ENCODE results near the gene LRRK2. TPM values are rescaled to one million over a fixed set of nuclear protein-coding genes. Genes with fewer than 3 reads are reported as not detected.
"Not testable (repeated sequence)": the region's sequence is repeated elsewhere in the genome, so short reads cannot be mapped to it uniquely, and the experiment has no call there.

The LRRK2 gene
- total RNA-seq, 1 donor from 2014 or later = 0.52 TPM

GRCh38 chr12:40240779-40241178, 16.0 kb downstream of the LRRK2 start:
- DNase-seq (ENCODE audit: low read depth) = no peak
- TF ChIP-seq, protein P1, sequence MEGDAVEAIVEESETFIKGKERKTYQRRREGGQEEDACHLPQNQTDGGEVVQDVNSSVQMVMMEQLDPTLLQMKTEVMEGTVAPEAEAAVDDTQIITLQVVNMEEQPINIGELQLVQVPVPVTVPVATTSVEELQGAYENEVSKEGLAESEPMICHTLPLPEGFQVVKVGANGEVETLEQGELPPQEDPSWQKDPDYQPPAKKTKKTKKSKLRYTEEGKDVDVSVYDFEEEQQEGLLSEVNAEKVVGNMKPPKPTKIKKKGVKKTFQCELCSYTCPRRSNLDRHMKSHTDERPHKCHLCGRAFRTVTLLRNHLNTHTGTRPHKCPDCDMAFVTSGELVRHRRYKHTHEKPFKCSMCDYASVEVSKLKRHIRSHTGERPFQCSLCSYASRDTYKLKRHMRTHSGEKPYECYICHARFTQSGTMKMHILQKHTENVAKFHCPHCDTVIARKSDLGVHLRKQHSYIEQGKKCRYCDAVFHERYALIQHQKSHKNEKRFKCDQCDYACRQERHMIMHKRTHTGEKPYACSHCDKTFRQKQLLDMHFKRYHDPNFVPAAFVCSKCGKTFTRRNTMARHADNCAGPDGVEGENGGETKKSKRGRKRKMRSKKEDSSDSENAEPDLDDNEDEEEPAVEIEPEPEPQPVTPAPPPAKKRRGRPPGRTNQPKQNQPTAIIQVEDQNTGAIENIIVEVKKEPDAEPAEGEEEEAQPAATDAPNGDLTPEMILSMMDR (conservative IDR thresholded peaks at IDR 0.05; ENCODE audit: low read depth, low read length) = no peak
- H3K4me3 ChIP-seq (ENCODE audit: low read depth, low read length) = no peak overlapping the region

DNA sequence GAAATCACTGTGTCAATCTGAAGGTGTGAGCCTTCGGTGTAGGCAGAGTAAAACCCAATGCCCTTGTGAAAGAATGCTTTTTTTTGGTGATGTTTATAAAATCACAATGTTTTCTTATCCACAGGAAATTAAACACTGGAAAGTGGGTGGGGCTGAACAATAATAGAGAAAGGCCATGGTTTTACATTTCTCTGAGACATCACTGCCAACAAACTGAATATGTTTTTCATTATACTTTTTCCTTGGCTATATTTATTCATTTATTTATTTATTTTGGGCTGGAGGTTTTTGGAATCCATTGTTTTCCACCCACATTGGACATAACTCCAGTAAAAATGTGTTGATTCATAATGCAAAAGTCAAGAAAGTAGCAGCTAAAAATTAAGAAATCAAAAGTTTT, 16.9 kb downstream of the LRRK2 start:
- DNase-seq (ENCODE audit: low read depth) = no peak
- TF ChIP-seq, protein P1 (conservative IDR thresholded peaks at IDR 0.05; ENCODE audit: low read depth, low read length) = no peak
- no peak overlapping the region for H3K4me3 ChIP-seq (ENCODE audit: low read depth, low read length)

DNA sequence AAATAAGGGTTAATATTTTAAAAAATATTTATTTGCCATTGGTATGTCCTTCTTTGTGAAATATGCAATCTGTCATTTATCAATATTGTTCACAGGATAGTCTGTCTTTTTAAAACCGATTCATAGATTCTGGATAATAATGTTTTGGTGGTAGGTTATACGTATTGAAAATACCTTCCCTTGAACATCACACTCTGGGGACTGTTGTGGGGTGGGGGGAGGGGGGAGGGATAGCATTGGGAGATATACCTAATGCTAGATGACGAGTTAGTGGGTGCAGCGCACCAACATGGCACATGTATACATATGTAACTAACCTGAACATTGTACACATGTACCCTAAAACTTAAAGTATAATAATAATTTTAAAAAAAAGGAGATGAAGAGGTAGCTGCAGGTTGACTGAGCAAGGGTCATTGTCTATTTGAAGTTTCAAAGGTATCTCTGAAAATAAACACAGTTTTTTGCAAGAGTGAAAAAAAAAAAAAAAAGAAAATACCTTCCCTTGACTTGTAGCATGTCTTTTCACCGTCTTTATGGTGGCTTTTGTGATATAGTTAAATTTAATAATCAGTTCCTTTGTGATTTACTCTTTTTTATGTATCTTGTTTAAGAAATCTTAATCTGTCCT, 19.8 kb downstream of the LRRK2 start:
- not testable (repeated sequence) for H3K4me3 ChIP-seq (ENCODE audit: low read depth, low read length); DNase-seq (ENCODE audit: low read depth)

GRCh38 chr12:40248034-40248433, 23.2 kb downstream of the LRRK2 start:
- H3K4me3 ChIP-seq (ENCODE audit: low read depth, low read length) = no peak overlapping the region
- TF ChIP-seq, protein P1 (conservative IDR thresholded peaks at IDR 0.05; ENCODE audit: low read depth, low read length) = no peak
- no peak for DNase-seq (ENCODE audit: low read depth)

- no peak overlapping the region for H3K4me3 ChIP-seq (ENCODE audit: low read depth, low read length)
- no peak for DNase-seq (ENCODE audit: low read depth)
- TF ChIP-seq, protein P1 (conservative IDR thresholded peaks at IDR 0.05; ENCODE audit: low read depth, low read length) = no peak
These were observed 23.9 kb downstream of the LRRK2 start for GRCh38 chr12:40248585-40249297.

DNA sequence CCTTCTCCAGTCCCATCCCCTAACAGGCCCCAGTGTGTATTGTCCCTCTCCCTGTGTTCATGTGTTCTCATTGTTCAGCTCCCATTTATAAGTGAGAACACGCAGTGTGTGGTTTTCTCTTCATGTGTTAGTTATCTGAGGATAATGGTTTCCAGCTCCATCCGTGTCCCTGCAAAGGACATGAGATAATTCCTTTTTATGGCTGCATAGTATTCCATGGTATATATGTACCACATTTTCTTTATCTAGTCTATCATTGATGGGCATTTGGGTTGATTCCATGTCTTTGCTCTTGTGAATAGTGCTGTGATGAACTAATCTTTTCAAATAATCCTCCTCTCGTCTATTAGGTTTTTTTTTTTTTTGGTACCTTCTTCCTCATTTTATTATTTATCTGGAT, 25.9 kb downstream of the LRRK2 start:
- not testable (repeated sequence) for H3K4me3 ChIP-seq (ENCODE audit: low read depth, low read length); DNase-seq (ENCODE audit: low read depth)

DNA sequence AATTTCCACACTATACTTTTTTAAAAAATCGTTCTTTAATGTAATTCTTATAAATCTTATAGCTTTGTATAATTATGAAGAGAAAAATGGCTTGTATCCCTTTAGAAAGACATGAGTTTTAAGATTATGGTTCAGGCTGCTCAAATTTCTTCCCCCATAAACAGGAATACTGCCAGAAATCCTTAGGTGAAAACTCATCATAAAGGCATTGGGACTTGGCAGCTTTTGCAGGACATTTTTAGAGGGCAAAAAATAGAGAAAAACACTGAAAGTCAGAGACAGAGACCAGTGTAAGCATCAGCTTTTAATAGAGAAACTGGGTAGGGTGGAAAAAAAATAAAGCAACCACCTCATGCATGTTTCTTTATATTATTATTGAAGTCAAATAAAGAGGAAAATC, 29.1 kb downstream of the LRRK2 start:
- H3K4me3 ChIP-seq (ENCODE audit: low read depth, low read length) = no peak overlapping the region
- TF ChIP-seq, protein P1 (conservative IDR thresholded peaks at IDR 0.05; ENCODE audit: low read depth, low read length) = no peak
- DNase-seq (ENCODE audit: low read depth) = no peak

DNA sequence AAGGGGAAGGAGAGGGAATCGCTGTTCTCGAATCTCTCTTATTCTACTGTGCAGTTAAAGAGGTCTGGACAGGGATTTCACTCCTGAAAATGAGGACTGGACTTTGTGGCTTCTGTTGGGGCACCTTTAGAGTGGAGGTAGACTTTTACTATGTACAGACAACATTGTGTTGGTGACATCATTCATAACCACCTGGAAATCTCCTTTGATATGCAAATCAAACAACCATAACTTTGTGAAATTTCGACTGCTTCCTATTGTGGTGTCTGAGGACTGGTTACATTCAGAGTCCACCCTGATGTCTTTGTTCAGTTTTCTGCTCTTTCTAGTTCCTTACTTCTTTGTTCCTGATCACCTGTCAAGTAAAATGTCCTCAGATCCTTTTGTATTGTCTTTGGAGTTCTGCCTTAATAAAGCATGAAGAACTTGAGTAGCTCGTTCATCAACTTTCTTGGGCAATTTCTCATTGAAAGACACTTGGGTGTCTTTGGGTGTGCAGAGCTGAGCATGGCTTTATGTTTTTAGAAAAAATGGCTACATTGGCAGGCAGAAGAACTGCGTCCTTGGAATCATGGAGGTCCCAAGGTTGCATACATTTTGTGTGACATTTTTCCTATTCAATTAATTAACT, 29.8 kb downstream of the LRRK2 start:
- DNase-seq (ENCODE audit: low read depth) = no peak
- TF ChIP-seq, protein P1 (conservative IDR thresholded peaks at IDR 0.05; ENCODE audit: low read depth, low read length) = no peak
- no peak overlapping the region for H3K4me3 ChIP-seq (ENCODE audit: low read depth, low read length)

Data from epithelial cell of proximal tubule (primary cell).